GM18498 (cell line): Measurements from ENCODE around the gene CTNNA3.

Source experiments
- ATAC-seq: cut with Tn5 transposase; IDR thresholded peaks from one replicate; pipeline ENCODE4 v1.9.1; 2021; ENCODE audit warnings: mild to moderate bottlenecking, moderate library complexity; ENCODE audit not compliant: unreplicated experiment

CTNNA3 gene

GRCh38 chr10:67666416-67667034 is 29.5 kb downstream of the CTNNA3 start:
- ATAC-seq: no peak

GRCh38 chr10:67665491-67665890 is 30.5 kb downstream of the CTNNA3 start:
- no peak for ATAC-seq

DNA sequence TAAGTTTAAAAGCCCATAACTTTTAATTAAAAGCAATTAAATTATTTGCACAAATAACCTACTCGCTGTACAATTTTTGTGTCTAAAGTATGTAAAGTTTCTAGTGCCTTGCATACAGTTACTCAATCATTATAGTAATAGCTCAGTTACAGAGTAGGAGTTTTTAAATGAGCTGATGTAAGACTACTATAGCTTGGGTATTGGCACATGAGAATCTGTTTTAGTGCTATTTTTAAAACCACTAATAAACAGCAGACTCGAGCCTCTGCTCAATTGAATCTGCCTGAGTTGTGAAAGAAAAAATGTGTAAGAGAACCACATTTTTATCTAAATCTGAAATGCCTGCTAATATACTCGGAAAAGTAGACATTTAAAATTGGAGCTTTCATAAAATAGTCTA is 31.1 kb downstream of the CTNNA3 start:
- no peak for ATAC-seq

DNA sequence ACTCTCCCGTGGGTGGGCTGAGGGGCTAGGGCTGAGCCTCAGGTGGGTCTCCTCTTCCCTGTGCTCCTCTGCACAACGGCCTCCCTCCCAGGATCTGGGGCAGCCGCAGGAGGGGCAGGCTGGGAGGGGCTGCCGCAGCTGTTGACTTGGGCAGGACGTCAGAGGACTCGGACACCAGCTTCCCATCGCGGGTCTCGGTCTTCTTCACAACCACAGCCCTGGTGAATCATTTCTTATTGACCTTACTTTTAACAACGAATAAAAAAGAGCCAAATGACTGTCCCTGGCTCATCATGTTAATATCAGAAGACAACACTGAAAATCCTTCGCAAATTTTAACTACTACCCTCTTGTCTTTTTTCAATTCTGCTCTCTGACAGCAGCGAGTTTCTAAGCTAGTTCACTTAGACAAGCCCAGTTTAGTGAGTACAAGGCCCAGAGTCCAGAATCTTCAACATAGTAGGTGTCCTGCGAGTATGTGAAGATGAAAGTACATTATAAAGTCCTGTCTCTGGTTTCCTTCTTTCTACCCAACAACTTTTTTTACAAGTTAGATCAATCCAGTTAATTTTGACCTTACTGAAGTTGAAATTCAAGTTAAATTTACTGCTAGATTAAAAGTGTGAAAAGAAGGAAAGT is 32.4 kb downstream of the CTNNA3 start:
- ATAC-seq: no peak

GRCh38 chr10:67662415-67662814 is 33.6 kb downstream of the CTNNA3 start:
- no peak for ATAC-seq

GRCh38 chr10:67659497-67659896 is 36.5 kb downstream of the CTNNA3 start:
- ATAC-seq: no peak

- no peak for ATAC-seq
Observed at GRCh38 chr10:67657775-67658174, 38.2 kb downstream of the CTNNA3 start.

GRCh38 chr10:67650558-67650957 is 45.4 kb downstream of the CTNNA3 start:
- ATAC-seq: no peak

DNA sequence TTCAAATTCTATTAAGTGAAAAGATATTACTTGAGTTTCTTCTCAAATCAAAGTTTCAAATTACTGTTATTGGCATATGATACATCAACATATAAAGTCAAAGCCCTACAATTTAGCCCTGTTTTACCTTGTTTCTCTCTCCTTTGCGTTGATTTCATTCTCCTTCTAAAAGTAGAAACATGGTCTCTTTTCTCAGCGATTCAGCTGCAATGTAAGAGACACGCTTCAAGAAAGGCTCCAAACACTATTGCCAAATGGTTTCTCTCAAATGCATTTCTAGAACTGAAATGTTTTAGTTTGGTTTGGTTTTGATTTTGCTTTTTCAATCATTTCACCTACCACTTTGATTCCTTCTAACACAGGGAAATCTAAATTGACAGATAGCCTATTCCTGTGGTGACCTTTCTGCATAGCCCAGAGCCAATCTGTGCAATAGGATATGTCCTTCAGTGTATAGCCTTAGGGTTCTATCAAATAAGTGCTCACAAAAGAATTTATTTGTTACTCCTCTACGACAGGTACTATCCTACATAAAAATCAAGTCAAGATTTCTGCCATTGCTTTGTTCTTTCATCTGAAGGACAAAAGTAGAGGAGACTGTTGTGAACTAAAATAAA is 47.3 kb downstream of the CTNNA3 start:
- ATAC-seq: no peak

- no peak for ATAC-seq
Observed at GRCh38 chr10:67630904-67631303, 65.1 kb downstream of the CTNNA3 start.

DNA sequence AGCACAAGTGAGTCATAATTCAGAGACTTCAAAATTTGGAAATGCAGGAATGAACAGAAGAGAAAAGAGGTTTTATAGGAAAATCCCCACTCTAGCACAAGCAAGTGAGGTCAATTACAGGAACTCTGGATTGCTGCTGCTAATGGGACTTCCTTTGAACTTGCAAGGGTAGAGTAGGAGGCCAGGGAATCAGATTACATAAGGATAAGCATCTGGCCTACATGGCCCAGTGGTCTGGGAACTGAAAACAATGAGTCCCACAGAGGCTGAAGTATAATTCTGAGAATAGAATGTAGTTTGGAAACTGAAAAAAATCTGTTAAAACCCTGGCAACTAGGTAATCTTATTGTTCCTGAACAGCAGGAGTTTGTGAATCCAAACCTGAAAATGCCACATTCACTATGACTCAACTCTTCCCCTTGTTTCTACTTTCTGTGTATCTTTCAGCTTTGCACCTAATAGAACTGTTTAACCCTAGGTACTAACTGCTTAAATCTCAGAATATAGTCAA is 66.5 kb downstream of the CTNNA3 start:
- ATAC-seq: no peak

GRCh38 chr10:67622984-67623383 is 73.0 kb downstream of the CTNNA3 start:
- no peak for ATAC-seq

GRCh38 chr10:67622511-67622910 is 73.5 kb downstream of the CTNNA3 start:
- no peak for ATAC-seq

GRCh38 chr10:67621834-67622233 is 74.2 kb downstream of the CTNNA3 start:
- ATAC-seq: no peak

GRCh38 chr10:67618116-67618515 is 77.9 kb downstream of the CTNNA3 start:
- ATAC-seq: no peak

GRCh38 chr10:67612577-67613537 is 83.1 kb downstream of the CTNNA3 start:
- ATAC-seq: peak; percentile 90

DNA sequence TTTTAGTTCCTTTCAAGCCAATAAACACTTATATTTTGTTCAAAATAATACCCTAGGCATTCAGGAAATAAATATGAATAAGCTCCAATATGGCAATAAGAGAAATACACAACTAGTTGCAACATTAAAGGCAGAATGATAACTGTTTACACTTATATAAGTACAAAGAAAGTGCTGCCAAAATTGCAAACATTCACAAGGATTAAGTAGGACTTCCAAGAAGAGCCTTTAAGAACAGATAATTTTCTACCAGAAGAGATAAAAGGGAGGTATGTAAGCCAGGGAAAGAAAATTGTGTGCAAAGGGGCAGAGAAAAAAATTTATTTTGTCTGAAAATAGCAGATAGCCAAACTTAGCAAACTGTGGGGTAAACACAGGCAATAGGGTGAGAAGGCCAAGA is 83.8 kb downstream of the CTNNA3 start:
- no peak for ATAC-seq

DNA sequence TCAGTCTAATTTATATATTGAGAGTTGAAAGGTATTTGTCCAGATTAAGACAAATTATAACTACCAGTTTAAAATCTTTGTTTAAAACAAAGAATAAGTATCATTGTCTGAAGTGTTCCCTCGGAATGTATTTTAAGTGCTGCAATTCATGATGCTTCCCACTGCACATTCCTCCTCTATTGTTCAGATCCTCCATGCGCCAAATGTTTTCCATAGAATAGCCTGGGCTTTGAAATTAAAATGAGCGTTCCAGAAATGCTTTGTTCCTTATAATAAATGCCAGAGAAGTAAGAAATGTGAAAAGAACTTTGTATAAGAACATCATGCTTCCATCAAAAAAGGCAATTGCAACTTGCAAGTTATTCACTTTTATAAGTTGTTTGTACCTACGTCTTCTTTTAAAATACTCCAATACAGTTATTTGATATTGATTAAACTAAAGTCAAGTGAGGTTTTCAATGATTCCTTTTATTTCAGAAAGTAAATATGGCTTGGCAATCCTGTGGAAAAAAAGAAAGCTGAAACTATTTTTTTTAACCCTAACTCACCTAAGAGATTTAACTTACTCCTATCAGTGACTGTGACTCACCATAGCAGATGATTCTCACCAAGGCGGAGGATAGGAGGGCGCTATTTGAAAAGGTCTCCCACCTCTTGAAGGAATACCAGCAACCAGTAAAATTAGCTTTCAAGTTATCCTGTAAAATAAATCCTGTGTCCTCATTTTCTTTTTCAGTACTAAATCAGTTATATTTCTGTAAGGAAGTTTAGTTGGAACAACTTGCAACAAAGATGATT is 85.8 kb downstream of the CTNNA3 start:
- no peak for ATAC-seq

GRCh38 chr10:67608001-67608400 is 88.0 kb downstream of the CTNNA3 start:
- no peak for ATAC-seq

DNA sequence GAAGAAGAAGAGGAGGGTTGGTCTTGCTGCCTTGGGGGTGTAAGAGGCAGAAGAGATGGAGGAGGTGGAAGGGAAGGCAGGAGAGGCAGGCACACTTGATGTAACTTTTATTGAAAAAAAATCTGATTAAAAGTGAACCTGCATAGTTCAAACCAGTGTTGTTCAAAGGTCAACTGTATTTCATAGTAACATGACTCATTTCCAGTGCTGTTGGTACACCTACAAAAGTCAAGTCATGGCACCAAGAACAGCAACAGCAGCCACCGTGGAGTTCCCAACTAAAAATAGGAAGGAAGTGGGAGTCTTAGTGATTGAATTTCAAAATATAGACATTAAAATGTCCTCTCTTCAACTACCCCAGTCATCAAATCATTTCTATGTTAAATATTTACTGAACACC is 88.5 kb downstream of the CTNNA3 start:
- no peak for ATAC-seq
